Measurements from ENCODE around the gene LPO.

Gene LPO

DNA sequence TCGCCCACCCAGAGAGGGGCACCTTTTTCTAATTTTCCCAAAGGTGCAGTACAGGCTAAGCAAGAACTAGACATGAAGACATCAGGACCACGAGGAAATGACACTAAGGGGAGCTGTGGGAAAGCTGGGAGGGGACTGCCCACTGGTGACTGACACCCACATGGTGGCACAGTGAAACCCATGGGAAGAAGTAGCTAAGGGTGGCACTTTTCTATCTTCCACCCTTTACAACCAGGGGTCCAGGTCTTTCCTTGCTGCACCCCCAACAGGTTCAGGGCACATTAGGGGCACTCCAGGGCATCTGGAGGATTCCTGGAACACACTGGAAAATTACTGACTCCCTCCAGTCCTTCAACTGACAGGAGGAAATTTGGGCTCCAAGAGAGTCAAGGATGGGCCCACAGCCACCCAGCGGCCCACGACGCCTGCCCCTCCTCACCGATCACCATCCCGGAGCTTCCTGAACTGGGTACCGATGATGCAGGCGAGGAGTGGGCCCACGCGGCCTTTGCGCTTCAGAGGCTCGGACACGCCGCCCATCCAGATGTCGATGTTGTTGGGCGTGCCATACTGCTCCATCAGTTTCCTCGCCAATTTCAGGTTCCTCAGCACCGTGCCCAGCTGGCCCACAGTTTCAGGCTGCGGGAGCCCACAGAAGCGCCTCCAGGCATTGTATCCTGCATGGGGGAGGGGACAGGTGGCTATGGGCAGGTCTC lies 33.0 kb downstream of the LPO start:
- H3K9me3 ChIP-seq (ENCODE audit: control insufficient read depth, insufficient read depth, low read length), result no peaks in the 10 kb centered on the region
- H3K79me2 ChIP-seq (ENCODE audit: control insufficient read depth, low read length), result no peaks in the 10 kb centered on the region
- no peak overlapping the region for H3K4me2 ChIP-seq (ENCODE audit: low read length)
- peaks cover 18% of the 10 kb centered on the region for H3K27me3 ChIP-seq (ENCODE audit: control insufficient read depth, low read length)
- no peaks in the 10 kb centered on the region for H3K9me2 ChIP-seq (replicated peaks; ENCODE audit: control insufficient read depth, low read length)
- no peaks in the 10 kb centered on the region for H4K20me1 ChIP-seq (ENCODE audit: control insufficient read depth, insufficient read depth, low read depth, low read length)
- H3K27ac ChIP-seq (ENCODE audit: low read depth, low read length), result no peak overlapping the region
- H3K36me3 ChIP-seq (ENCODE audit: control insufficient read depth, low read length), result no peaks in the 10 kb centered on the region
- H3K4me3 ChIP-seq (ENCODE audit: low read length), result no peak overlapping the region
- H3K4me1 ChIP-seq (ENCODE audit: control insufficient read depth, low read length), result no peaks in the 10 kb centered on the region
- TF ChIP-seq, protein P1, sequence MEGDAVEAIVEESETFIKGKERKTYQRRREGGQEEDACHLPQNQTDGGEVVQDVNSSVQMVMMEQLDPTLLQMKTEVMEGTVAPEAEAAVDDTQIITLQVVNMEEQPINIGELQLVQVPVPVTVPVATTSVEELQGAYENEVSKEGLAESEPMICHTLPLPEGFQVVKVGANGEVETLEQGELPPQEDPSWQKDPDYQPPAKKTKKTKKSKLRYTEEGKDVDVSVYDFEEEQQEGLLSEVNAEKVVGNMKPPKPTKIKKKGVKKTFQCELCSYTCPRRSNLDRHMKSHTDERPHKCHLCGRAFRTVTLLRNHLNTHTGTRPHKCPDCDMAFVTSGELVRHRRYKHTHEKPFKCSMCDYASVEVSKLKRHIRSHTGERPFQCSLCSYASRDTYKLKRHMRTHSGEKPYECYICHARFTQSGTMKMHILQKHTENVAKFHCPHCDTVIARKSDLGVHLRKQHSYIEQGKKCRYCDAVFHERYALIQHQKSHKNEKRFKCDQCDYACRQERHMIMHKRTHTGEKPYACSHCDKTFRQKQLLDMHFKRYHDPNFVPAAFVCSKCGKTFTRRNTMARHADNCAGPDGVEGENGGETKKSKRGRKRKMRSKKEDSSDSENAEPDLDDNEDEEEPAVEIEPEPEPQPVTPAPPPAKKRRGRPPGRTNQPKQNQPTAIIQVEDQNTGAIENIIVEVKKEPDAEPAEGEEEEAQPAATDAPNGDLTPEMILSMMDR (IDR thresholded peaks at IDR 0.05; ENCODE audit: low read depth, low read length, poor library complexity, severe bottlenecking), result no peak
- TF ChIP-seq EZH2phosphoT487 (IDR thresholded peaks at IDR 0.05; ENCODE audit: borderline replicate concordance, low read length), result no peak
- H3F3A ChIP-seq (ENCODE audit: control insufficient read depth, insufficient read depth), result no peaks in the 10 kb centered on the region

DNA sequence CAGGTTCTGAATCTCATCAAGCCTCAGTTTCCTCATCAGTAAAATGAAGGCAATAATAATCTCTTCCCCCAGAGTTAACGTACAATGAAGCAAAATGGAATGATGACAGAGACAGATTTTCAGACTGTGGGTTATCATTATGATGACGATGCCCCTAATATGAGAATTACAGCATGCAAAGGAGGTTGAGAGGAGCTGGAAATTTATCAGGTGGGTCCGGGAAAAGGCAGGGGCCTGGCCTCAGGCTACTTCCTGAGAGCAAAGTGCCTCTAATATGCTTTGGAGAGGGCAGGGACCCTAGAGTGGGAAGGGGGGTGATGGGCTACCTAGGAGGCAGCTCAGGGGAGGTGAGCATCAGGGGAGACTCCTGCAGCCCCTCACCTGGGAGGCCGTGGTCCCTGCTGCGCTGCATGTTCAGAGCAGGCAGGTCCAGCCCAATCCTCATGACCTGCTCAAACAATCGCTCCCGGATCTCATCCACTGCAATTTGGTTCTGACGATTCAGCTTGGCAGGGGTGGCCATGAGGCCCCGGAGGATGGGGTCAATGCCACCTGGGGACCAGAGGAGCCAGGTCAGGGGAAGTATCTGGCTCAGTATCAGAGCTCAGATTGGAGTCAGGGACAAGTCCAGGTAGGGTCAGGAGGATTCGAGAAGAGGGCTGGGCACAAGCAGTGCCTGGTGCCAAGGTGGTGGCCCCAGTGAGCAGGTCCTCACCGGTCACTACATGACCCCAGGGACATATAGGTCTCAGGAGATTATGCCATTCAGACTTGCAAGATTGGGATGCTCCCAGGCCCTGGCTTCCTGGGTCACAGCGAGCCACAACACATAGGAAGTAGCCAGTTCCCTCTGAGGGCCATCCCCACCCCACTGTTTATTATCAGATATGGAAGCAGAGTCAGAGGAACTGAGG lies 34.2 kb downstream of the LPO start:
- Histone ChIP-seq H3K36me3 (ENCODE audit: control insufficient read depth, low read length) (no peaks in the 10 kb centered on the region), H3K79me2 (ENCODE audit: control insufficient read depth, low read length) (no peaks in the 10 kb centered on the region), H3K4me3 (ENCODE audit: low read length) (no peak overlapping the region), H3K27ac (ENCODE audit: low read depth, low read length) (no peak overlapping the region), H4K20me1 (ENCODE audit: control insufficient read depth, insufficient read depth, low read depth, low read length) (no peaks in the 10 kb centered on the region), H3K9me2 (replicated peaks; ENCODE audit: control insufficient read depth, low read length) (no peaks in the 10 kb centered on the region), H3K4me2 (ENCODE audit: low read length) (no peak overlapping the region), H3K4me1 (ENCODE audit: control insufficient read depth, low read length) (no peaks in the 10 kb centered on the region), H3F3A (ENCODE audit: control insufficient read depth, insufficient read depth) (no peaks in the 10 kb centered on the region), H3K9me3 (ENCODE audit: control insufficient read depth, insufficient read depth, low read length) (no peaks in the 10 kb centered on the region), H3K27me3 (ENCODE audit: control insufficient read depth, low read length) (peaks cover 15% of the 10 kb centered on the region)
- no peak for TF ChIP-seq EZH2phosphoT487 (IDR thresholded peaks at IDR 0.05; ENCODE audit: borderline replicate concordance, low read length)
- TF ChIP-seq, protein P1 (IDR thresholded peaks at IDR 0.05; ENCODE audit: low read depth, low read length, poor library complexity, severe bottlenecking), result no peak

DNA sequence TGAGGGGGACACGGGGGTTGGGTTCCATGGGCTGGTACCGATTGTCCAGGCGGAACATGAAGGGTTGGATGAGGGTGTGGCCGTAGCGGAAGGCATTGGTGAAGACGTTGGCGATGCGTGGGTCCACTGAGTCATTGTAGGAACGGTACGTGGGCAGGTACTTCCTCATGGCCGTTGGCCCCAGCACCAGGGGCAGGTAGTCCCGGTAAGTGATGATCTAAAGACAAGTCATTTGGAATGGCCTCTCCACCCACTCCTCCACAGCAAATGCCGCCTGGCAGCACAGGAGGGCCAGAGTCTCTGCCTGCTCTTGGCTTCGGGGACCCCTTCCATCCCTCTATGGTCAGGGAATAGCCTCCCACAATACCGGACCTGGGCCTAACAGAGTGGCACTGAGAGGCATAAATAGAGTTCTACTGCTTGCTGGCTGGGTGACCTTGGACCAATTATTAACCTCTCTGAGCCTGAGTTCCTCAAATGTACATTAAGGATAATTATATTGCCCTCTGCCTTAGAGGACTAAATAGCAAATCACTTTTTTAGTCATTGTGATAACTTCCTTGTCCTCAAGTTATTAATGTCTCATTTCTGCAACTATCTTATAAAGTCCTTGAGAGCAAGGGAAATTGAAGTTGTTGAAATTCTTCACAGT lies 35.2 kb downstream of the LPO start:
- H3K36me3 ChIP-seq (ENCODE audit: control insufficient read depth, low read length), result no peaks in the 10 kb centered on the region
- no peak for TF ChIP-seq EZH2phosphoT487 (IDR thresholded peaks at IDR 0.05; ENCODE audit: borderline replicate concordance, low read length)
- TF ChIP-seq, protein P1 (IDR thresholded peaks at IDR 0.05; ENCODE audit: low read depth, low read length, poor library complexity, severe bottlenecking), result no peak
- H4K20me1 ChIP-seq (ENCODE audit: control insufficient read depth, insufficient read depth, low read depth, low read length), result no peaks in the 10 kb centered on the region
- H3K4me2 ChIP-seq (ENCODE audit: low read length), result no peak overlapping the region
- H3K27ac ChIP-seq (ENCODE audit: low read depth, low read length), result no peak overlapping the region
- no peaks in the 10 kb centered on the region for H3K79me2 ChIP-seq (ENCODE audit: control insufficient read depth, low read length)
- H3K4me1 ChIP-seq (ENCODE audit: control insufficient read depth, low read length), result no peaks in the 10 kb centered on the region
- peaks cover 15% of the 10 kb centered on the region for H3K27me3 ChIP-seq (ENCODE audit: control insufficient read depth, low read length)
- H3K9me2 ChIP-seq (replicated peaks; ENCODE audit: control insufficient read depth, low read length), result no peaks in the 10 kb centered on the region
- H3K4me3 ChIP-seq (ENCODE audit: low read length), result no peak overlapping the region
- H3F3A ChIP-seq (ENCODE audit: control insufficient read depth, insufficient read depth), result no peaks in the 10 kb centered on the region
- H3K9me3 ChIP-seq (ENCODE audit: control insufficient read depth, insufficient read depth, low read length), result no peaks in the 10 kb centered on the region
